HG03457 (cell line): ENCODE results near the gene NOC4L.
"Not testable (repeated sequence)": the region's sequence is repeated elsewhere in the genome, so short reads cannot be mapped to it uniquely, and the experiment has no call there.

Experiments
- ATAC-seq: cut with Tn5 transposase; IDR thresholded peaks from one replicate; pipeline ENCODE4 v1.9.1; 2021; ENCODE audit warnings: moderate number of reproducible peaks; ENCODE audit not compliant: unreplicated experiment

The NOC4L gene

DNA sequence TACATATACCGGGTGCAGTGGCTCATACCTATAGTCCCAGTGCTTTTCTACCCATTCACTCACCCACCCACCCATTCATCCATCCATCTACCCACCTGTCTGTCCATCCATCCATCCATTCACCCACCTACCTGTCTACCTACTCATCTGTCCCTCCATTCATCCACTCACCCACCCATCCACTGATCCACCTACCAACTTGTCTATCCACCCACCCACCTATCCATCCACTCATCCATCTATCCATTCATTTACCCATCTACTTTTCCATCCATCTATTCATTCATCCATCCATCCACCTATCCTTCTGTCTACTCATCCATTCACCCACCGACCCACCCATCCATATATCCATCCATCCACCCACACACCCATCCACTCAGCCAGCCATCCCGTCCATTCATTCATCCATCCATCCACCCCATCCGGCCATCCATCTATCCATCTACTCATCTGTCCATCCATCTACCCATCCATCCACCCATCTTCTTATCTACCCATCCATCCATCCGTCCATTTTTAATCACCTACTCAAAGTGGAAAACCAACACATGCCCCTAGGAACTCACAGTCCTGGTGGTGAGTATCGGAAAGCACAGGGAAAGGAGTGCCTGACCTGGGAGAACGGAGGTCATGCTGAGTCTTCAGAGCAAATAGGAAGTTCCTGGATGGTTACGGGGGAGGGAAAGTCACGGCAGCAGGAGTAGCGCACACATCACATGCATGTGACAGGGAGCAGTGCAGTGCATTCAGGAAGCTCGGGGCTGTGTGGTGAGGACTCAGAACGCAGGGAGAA, 20.1 kb upstream of the NOC4L start:
- no peak for ATAC-seq

DNA sequence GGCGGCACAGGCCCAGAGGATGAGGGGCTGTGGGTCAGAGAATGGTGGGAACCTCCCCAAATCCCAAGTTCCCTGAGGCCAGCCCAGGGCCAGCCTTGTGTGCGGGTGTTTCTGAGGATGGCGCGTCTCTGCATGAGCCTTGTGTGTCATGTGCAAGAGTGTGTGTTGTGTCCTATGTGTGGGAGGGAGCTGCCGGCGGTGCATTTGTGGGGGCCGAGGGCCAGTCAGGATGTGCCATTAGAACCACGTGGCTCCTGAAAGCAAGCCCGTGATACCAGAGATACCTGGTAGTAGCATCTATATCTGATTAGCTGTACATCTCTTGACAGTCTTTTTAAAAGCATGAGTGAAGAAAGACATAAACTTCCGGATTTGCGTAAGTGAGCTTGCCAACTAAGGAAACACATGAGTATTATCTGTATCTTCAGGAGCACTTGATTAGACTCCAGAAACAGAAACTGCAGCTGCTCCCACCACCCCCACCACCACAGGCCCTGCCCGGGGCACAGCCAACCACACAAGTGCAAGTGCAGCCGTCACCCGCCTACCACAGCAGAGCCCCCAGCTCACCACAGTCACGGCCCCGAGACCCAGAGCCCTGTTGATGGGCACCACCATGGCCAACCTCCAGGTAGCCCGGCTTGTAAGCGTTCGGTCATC, 19.4 kb upstream of the NOC4L start:
- no peak for ATAC-seq

DNA sequence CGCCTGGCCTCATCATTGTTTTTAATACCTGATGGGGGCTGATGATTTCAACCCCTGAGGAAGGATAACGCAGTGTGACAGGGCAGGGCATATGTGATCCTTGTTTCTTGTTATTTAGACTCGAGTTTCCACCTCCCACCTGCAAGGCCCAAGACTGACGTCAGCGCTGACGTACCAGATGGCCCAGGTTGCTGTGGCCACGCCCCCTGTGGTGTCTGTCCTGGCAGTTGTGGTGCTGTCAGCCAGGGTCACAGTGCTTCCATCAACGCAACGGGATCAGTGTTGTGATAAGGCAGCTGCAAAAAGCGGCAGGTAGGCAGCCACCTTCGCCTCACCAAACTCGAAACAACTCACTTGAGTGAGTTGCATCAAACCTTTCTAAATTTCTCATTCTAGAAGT, 18.5 kb upstream of the NOC4L start:
- no peak for ATAC-seq

- ATAC-seq = no peak
Measured at GRCh38 chr12:132127041-132127440, 17.2 kb upstream of the NOC4L start.

- no peak for ATAC-seq
Measured at GRCh38 chr12:132129007-132129406, 15.2 kb upstream of the NOC4L start.

DNA sequence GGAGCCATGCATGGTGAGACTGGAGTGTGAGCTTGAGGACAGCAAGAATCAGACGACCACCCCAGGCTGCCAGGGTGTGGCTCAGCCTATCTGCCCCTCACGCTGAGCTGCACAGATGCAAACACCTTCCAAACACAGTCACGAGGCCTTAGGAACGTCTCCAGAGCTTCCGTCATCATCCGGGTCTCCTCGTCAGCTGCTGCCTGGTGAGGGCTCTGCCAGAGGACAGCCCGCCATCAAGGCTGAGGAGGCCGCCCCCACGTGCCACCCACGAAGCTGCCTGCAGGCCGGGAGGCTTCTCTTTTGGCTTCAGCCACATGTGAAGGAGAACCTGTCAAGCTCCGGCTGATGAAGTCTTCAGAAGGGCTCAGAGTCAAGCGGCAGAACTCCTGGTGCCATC, 13.6 kb upstream of the NOC4L start:
- no peak for ATAC-seq

- no peak for ATAC-seq
Measured at GRCh38 chr12:132131229-132131628, 13.0 kb upstream of the NOC4L start.

DNA sequence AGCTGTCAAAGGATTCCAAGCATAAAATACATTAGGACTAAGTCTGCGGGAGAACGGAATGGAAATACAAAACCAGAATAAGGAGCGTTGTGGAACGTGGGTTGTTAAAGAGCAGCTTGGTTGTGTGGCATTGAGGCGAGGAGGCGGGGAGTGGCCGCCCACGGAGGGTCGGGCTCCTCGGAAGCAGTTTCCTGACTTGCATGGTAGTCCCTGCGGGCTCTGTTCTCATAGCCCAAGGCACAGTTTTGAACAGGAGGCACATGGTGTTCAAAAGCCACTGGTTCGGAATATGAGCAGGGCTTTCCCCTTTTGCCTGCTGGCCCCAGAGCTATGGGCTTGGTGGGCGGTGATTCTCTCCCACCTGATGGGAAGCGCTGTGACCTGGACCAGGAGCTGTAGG, 12.3 kb upstream of the NOC4L start:
- no peak for ATAC-seq

DNA sequence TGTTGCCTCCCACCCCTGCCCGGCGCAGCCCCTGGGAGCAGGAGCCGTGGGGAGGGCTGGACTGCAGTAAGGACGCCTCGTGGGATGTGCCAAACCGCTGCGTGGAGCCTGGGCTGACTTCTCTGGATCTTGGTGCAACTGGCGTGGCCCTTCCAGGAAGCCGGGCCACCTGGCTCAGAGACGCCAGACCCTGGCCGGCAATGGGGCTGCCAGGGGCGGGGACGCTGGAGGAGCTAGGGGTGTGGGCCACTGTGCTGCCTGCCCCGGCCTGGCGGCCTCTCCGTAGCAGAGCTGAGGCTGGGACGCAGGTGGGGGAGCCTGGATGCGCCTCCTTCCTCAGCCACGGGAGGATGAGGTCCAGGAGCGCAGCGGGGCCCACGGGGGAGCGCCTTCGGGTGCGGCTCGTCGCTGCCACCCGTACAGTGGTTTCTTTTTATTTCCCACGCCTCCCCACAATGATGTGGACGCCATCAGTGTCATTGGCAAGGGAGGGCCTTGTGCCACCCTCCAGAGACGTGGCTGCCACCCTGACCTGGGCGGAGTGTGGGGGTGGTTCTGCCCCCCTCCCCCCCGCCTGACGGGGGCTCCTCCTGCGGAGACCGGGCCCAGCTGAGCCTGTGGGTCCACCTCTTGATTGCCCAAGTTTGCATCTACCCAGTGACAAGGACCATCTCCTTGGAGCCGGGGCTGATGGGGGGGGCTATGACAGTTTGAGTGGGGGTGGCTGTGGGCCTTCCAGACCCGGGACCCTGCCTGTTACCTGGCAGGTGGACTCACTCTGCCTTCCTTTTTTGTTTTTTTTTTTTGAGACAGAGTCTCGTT, 11.4 kb upstream of the NOC4L start:
- no peak for ATAC-seq

DNA sequence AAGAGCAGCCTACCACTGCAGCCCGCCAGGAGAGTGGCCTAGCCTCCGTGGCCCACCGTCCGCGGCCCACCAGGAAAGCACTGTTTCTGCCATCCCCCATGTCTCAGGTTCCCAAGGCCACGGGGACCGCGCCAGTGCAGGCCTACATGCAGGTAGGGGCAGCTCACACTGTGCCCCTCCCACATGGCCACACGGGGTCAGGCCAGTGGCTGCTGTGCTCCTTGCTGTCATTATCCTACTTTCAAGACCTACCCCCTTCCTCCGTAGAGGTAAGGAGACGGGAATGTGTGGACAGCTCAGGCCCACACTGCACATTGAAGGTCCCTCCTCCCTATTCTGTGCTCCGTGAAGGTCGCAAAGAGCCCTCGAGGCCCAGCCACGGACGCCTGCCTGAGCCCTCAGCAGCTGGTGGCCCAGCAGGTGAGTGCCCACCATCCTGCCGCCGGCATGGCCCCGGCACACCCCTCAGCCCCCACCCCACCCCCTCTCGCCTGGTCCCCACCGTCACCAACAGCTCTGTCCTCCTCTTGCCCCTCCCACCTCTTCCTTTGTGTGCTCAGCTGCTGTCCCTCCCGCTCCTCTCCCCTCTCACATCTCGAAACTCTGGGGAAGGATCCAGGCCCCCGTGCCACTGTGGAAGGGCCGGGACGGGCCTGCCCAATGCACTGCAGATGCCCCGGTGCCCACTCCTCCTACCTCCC, 10.2 kb upstream of the NOC4L start:
- ATAC-seq = no peak

- ATAC-seq = not testable (repeated sequence)
Measured at GRCh38 chr12:132134653-132135183, 9.5 kb upstream of the NOC4L start.

DNA sequence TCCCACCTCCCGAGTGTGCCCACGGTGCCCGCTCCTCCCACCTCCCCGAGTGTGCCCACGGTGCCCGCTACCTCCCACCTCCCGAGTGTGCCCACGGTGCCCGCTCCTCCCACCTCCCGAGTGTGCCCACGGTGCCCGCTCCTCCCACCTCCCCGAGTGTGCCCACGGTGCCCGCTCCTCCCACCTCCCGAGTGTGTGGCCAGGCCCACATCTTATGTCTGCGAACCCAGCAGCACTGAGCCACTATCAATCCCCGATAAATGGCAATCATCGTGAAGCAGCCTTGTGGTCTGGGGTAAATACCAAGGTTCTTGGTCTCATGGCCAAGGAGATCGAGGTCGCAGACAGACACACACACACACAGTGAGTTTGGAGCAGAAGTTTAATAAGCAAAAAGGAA, 8.0 kb upstream of the NOC4L start:
- ATAC-seq = not testable (repeated sequence)

- no peak for ATAC-seq
Measured at GRCh38 chr12:132137483-132138125, 6.7 kb upstream of the NOC4L start.

- ATAC-seq = no peak
Measured at GRCh38 chr12:132138941-132139871, 5.1 kb upstream of the NOC4L start.

DNA sequence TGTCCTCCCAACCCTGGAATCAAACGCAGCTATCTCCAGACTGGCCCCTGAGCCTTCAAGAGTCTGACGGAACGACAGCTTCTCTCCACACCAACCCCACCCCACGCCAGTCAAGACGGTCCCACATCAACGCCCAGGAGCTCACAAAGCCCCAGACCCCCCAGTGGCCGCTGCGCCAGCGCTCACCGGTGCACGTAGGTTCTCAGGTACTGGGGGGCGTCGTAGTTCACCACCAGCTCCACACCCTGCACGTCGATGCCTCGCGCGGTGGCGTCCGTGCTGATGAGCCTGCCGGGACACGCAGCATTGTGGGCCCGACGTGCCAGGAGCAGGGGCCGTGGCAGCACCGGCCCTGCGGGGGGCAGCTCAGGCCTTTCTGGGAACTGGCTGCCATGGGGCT, 4.3 kb upstream of the NOC4L start:
- ATAC-seq = no peak

GRCh38 chr12:132140501-132140900, 3.8 kb upstream of the NOC4L start:
- ATAC-seq = no peak

- no peak for ATAC-seq
Measured at GRCh38 chr12:132140918-132141841, 3.1 kb upstream of the NOC4L start.

- ATAC-seq = no peak
Measured at GRCh38 chr12:132141976-132142678, 2.1 kb upstream of the NOC4L start.
